ENCODE results near the gene RAP1A. TPM values are rescaled to one million over a fixed set of nuclear protein-coding genes. Genes with fewer than 3 reads are reported as not detected.

Gene RAP1A
- total RNA-seq, 1 donor from 2014 or later = 80.3 TPM

DNA sequence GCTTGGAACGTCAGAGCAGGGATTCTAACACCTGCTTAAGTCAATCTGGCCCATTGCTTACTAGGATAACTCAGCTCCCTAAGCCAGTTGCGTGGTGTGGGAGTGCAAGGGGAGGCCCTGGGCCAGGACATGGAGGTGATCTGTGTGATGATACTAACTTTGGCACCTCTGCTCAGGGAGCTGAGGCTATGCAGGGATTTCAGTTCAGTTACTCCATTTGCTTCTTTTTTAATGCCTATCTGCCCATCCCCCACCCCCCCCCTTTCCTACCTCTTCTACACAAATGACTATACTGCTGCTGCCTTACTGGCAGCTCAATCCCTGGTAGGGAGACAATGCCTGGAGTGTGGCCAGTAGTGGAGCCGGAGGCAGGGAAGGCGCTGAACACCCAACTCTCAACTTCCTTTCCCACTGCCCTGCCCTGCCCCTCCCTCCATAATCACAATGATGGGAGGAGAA is 100.1 kb downstream of the RAP1A start:
- no peak for DNase-seq (ENCODE audit: low spot score)

DNA sequence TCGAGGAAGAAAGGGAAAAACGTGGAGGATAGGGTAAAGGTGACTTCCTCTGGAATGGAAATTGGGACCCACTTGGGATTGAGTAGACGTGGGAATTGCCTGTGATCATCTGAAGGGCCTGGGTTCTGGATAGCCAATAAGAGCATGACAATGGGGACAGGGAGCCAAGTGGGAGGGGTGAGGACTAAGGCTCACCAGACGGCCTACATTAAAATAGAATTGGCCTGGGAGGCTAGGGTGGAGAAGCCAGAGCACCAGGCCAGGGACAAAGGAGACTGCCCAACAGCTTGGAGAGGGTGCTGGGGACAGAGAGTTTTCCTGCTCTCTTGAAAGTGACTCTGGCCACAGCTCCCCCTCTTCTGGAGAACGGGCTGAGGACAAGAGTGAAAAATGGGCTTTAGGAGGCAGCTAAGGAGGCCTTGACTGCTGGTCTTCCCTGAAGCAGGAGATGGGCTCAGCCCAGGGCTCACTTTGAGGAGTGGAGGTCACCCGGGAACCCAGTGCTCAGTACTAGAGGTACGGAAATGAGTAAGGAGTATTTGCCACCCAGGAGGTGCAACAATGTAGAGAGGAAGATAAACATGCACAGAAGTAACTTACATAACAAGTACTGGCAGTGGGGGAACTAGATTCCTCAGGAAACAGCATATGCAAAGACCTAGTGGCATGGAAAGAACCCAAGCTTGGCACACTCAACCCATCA is 100.8 kb downstream of the RAP1A start:
- DNase-seq (ENCODE audit: low spot score) = no peak

DNA sequence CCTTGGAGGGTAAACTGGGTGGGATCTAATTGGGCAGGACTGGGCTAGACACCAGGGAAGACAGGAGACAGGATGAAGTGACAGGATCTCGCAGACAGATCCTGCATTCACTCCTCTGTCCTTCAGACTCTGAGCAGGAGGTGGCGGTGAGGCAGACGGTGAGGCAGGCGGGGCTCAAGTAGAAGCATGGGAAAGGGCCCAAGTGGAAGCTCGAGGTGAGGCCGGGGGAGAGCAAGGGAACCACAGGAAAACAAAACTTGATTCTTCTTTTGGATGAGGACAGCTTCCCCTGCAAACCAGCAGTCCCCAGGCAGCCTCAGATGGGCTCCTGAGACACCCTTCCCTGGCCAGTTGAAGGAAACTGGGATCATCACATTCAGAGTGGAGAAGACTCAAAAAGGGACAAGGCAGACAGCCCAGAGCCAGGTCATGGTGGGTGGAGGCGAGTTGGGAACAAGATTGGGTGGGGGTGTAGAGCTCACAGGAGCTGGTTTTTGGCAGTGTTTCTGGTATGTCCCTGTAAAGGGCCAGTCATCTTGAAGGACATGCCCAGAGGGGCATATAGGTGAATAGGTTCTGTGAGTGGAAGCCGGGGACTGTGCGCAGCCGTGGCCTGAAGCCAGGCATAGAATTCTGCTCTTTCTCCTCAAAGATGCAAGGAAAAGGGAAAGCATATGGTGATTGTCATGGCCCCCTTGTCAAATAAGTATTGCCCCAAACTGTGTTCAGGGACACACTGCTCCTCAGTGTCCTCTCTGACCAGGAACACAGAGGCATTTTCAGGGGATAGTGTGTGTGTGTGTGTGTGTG is 101.6 kb downstream of the RAP1A start:
- DNase-seq (ENCODE audit: low spot score) = no peak

DNA sequence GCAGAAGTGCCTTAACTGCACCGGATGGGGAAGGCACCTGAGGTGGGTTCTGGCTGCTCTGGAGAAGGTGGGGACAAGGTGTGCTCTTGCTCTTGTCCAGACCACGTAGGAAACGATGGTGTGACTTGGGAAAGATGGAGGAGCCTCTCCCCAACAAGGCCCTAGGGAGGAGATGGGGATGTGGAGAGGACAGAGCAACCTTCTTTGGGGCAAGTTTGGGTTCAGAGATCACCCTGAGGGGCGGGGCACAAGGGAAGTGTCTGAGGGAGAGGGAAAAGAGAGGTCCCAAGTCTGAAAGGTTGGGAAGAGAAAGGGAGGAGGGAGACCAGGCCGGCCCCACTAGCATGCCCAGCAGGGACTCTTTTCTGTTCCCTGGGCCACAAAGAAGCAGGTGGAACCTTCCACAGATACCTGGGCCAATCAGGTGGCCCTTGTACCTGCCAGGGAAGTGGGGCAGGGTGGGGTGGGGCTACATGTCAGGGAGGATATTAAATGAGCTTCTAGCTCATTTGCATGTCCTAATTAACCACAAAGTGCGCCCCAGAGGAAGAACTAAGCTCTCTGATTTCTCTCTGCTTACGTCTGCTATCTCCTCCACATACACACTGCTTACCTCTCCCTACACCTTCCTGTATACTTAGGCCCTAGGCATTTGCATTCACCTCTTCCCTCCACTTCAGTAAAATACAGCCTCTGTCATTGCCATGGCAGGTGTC is 103.7 kb downstream of the RAP1A start:
- DNase-seq (ENCODE audit: low spot score) = no peak

DNA sequence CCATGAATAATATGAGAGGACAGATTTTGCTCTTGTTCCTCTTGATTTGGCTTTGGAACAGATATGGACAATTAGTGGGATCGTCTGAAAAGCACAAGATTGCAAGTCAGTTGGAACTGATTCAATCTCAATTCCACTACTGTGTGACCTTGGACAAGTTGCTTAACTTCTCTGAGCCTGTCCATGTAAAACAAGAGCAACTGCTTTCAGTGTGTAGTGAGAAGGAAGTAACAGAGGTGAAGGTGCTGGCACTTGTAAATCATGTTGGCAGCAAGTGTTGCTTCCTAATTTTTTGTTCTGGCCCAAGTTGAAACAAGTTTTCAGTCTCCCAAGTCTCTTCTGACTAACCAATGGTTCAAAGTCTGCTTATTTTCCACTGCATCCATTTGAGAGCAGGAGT is 104.3 kb downstream of the RAP1A start:
- DNase-seq (ENCODE audit: low spot score) = no peak

DNA sequence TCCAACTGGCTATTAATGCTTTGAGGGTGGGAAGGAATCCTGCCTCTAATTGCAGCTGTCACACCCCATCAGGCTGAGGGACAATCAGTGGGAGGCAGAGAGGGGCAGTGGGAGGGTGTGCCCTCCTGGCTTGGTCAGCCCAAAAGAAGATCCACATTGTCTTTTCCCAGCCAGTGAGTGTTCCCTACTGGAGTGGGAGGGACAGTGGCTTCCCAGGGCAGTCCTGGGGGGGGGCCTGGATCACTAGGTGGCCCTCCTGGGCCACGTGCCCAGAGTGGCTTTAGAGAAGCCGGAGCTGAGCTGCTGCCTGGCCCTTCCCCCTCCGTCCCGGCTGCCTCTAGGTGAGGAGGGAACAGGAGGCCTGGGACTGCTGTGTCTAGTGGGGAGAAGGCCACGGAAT is 105.6 kb downstream of the RAP1A start:
- no peak for DNase-seq (ENCODE audit: low spot score)

DNA sequence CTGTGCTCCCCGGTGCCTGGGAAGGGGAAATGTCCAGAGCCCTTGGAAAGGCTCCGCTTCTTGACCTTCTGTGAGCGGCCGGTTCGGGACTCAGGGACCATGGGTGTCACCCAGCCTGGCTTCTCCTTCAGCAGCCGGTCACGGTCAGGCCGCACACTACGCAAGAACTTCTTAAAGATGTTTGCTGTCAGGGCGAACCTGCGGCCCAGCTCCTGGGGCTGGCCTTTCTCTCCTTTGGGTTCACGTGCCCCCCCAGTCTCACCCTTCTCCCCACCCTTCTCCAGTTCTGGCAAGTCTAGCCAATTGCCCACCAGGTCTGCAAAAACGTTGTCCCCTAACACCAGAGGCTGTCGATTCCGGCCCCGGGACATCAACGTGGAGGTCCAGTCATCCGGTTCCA is 107.5 kb downstream of the RAP1A start:
- DNase-seq (ENCODE audit: low spot score) = peak; percentile 25

DNA sequence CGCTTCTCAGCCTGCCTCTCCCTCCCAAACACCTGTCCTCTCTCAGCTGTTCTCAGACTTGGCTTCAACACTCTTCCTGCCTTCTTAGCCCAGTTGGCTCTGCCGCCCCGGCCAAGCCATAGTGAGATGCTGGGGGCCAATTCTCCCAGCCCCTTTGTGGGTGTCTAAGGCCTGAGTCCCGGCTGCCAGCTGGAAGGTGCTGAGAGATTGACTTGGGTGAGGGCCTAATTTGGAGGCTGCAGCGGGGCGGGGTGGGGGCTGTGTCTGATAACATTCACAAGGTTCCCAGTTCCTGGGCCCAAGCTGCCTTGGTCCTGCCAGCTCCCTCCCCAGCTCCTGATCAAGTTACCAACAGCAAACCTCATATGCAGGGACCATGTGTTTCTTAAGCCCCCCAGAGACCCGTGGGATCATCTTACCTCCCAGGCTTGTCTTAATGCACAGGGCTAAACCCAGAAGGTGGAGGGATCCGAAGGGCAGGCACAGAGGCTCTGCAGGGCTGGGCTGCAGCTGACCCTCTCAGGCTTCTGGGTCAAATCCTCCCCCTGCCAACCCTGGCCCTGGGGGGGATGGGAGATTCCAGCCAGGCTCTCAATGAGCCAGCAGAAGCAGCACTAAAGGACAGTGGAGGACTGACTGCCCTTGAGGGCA is 109.8 kb downstream of the RAP1A start:
- peak; percentile 36 for DNase-seq (ENCODE audit: low spot score)

DNA sequence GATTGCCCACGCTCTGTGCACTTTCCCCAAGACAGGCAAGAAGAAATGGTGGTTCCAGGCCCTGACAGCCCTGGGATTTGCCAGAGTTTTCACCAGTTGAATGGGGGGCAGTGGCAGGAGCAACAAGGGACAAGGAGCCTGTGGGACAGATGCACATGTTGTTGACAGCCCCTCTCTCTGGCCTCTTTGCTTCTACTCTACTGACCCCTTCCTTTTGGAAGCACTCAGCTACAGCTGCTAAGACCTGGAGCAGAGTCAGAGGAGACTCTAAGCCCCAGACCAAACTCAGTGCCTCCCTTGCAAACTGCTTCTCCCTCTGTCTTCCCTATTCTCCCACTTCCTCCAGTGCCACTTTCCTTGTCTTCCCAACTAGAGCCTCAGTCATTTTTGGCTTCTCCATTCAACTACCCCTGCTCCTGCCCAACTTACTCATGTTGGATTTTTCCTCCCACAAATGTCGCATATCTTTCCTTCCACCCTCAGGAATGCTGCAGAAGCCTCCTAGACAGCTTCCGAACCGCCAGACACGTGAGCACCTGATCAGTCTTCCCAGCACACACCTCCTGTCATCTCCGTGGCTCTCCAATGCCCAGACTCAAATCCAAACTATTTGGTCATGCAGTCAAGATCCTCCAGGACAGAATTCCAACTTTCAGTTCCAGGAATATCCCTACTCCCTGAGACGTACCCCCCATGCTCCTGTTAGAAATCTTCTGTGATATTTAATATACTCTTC is 110.5 kb downstream of the RAP1A start:
- peak; percentile 26 for DNase-seq (ENCODE audit: low spot score)

DNA sequence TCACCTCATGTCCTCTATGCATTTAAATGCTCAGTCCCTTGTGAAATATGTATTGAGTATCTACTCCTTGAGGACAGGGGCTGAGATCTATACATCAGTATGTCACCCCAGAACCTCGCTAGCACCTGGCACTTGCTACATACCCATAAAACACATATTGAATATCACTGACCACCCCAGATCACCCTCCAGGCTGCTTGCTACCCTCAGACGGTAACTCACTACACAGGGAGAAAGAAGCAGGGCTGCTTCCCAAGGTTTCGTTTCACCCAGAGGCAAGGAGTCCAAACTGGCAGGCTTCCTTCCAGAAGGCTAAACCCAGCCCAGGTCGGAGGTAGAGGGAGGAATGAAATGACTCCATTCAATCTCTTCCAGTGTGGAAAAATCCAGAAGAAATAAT is 111.1 kb downstream of the RAP1A start:
- no peak for DNase-seq (ENCODE audit: low spot score)

DNA sequence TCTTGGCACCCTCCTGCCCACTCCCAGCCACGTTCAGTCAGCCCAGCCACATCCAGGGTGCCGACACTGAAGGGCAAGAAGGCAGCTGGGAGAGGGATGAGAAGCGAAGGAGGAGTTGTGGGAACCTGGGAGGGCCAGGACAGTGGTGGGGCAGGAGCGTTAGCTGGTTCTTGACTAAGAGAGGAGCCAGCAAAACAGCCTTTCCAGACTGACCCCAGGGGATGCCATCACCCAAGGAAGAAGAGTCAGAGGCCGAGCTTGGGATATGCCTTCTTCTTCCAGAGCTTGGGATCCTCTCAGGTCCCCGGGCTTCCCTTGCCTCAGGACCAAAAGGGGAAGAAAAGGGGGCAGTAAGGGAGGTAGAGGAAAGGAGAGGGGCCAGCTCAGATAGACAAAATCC is 112.4 kb downstream of the RAP1A start:
- peak; percentile 35 for DNase-seq (ENCODE audit: low spot score)

DNA sequence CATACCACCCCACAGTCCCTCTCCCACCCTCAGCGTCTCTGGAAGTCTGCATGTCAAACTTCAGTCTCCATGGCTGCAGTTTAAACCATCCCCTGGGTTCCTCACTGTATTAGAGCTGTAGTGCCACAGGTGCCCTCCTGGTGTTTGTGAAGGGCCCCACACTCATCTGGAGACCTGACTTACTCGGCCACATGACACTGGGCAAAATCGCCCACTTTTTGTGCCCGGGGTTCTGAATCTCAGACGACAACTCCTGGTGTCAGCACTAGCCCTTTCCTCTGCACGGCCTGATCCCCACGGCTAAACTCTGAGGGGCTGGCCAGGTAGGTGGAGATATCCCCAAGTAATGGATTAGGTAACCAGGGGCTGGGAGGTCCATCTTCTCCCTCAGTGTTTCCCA is 113.1 kb downstream of the RAP1A start:
- DNase-seq (ENCODE audit: low spot score) = peak; percentile 26

DNA sequence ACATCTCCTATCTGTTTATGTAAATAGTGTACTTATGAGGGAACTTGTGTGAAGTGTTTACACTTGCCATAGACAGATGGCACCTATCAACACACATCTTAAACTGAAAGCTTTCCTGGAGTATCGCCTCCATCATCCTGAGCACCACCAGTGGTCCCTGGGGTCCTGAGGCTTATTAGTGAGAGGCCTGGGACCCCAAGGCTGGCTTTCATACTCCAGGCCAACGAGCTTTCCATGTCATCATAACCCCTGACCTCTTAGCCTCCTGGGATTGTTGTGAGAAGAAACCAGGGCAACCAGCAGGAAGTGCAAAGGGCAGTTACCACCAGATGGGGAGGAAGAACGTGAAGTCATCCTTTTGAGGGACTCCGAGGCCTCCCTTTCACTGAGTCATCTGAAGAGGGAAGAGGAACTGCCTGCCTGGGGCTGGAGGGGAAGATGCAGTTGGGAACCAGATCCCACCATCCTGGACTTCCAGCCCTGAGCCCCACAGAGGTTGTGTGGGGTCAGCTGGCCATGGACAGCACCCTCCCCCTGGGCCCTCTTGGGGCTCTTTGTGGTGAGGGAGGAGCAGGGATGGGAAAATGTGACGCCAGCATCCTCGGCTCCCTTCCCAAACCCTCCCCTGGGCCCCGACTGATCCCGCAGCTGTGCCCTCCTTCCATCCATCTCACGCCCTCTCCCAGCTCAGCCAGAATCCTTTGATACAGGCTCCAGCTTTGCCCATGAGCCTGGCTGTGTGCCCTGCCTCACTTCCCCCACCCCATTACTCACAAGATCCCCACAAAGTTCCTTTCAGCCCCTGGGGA is 113.8 kb downstream of the RAP1A start:
- DNase-seq (ENCODE audit: low spot score) = peak; percentile 44

DNA sequence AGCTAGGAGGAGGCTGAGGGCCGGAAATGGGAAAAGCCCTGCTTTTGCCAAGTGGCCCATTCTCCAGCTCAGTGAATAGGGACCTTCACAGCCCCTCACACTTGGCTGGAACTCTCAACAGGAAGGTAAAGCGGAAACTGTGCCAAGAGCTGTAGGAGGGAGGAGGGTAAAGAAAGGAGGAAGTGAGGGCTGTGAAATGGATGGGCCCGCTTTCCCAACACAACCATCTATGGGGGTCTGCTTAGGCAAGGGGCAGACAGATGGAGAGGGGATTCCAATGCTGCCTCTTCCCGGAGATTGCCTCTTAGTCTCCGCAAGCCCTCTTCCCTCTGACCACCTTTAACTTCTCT is 114.4 kb downstream of the RAP1A start:
- DNase-seq (ENCODE audit: low spot score) = peak; percentile 39

DNA sequence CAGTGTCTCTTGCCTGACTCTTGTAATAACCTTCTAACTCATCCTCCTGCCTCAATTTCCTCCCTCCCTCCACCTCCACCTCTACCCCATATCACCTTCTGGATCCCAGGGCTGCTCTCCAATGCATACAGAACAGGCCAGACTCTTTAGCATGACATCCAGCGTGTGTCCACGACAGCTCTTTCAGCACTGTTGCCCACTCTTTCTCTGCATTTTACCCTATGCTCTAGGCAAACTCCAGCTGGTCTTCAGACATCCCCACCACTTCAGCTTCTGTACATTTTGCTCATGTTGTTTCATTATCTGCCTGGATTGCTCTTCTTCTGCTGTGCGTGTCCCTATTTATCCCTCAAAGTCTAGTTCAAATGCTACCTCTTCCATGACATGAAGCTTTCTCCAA is 114.8 kb downstream of the RAP1A start:
- peak; percentile 31 for DNase-seq (ENCODE audit: low spot score)

DNA sequence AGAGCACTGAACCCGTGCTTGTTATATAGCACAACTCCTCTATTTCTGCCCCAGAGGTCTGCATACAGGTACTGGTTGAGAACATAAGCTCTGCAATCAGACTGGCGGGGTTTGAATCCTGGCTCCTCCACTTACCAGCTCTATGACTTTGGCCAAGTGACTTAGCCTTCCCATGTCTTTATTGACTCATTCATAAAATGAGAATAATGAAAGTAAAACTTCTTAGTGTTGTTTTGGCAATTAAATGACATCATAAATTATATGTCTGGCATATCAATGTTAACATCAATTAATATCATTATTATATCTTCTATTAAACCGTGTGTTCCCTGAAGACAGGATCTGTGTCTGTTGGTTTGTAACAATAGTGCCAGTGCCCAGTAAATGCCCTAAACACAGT is 115.3 kb downstream of the RAP1A start:
- peak; percentile 5 for DNase-seq (ENCODE audit: low spot score)

DNA sequence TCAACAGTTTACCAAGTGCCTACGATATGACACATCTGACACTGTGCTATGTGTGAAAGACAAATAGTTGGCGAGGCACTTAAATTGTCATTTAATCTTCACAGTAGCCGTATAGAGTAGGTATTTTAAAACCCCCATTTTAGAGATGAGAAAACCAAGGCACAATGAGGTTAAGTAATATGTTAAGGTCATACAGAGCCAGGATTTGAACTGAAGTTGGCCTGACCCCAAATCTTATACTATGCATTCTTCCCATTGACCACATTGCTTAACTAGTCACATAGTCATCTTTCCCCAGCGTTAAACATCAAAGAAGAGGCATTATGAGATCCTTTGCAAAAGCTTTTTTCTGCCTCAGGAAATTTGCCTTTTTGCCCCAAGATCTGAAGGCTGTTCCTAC is 115.7 kb downstream of the RAP1A start:
- no peak for DNase-seq (ENCODE audit: low spot score)

DNA sequence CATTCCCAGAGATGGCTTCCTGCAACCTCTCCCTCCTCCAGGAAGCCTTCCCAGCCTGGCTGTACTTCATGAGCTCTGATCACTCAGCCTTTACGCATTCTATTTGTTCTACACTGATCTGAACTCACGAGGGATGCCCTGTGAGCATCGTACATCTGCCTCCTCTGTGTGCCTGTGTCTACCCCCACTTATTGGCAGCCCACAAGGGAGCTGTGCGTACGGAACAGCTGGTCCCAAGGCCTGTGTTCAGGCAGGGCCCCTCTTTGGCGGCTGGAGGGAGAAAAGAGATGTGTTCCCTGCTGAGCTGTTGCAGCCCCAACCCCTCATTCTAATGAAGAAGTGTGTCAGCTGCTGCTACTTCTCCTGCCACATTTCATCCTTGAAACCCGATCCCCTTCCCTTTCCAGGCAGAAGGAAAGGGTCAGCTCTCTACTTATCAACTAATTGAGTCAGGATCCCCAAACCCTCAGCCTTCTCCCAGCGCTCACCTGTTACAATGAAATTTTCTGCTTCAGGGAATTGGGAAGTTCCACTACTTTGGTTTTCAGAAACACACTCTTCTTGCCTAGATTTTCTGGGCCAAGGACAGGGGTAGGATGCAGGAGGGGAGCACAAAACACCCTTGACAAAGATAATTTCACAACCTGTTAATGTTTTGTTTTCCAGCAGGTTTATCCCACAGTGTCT is 116.4 kb downstream of the RAP1A start:
- DNase-seq (ENCODE audit: low spot score) = peak; percentile 35

DNA sequence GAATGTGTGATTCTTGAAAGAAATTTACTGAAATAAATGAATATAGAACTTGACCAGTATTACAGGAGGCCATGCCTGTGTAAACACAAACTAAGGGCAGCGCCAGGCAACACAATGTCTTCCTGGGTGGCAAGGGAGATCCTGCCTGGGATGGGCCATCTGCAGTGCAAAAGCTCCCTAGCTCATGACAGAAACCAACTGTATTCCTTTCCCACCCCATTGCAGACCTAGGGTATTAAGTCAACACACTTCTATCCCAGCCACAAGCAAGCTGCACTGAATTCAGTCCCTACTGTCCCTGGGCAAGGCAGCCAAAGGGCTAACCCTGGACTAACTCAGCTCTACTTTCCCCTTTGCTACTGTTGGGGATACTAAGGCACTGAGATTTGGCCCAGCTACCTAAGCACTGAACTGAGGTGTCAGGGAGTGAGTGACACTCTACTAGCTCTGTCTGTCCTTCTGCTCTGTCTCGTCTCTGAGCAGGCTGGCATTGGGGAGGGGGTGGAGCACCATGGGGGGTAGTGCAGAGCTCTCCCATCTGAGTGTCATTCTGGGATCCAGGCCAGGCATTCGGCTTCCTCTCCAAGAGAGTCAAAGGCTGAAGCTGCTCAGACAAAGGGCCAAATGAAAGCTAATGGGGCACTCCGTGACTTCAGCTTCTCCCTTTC is 117.1 kb downstream of the RAP1A start:
- DNase-seq (ENCODE audit: low spot score) = peak; percentile 44
